WI38 (cell line): ENCODE results near the gene IL2RA.
A peak's percentile ranks its signal among the peaks of the same experiment; 100 is the strongest.
"Not testable (repeated sequence)": the region's sequence is repeated elsewhere in the genome, so short reads cannot be mapped to it uniquely, and the experiment has no call there.

Experiments
- H3K4me3 ChIP-seq: 2 replicates; pipeline ENCODE4 v1.5.1; 2011; ENCODE audit warnings: low read depth, mild to moderate bottlenecking, control low read depth, low read length
- CTCF ChIP-seq: IDR thresholded peaks from 2 replicates; pipeline ENCODE4 v1.5.1; 2012; ENCODE audit warnings: low read depth, mild to moderate bottlenecking, control low read depth, low read length

IL2RA gene

DNA sequence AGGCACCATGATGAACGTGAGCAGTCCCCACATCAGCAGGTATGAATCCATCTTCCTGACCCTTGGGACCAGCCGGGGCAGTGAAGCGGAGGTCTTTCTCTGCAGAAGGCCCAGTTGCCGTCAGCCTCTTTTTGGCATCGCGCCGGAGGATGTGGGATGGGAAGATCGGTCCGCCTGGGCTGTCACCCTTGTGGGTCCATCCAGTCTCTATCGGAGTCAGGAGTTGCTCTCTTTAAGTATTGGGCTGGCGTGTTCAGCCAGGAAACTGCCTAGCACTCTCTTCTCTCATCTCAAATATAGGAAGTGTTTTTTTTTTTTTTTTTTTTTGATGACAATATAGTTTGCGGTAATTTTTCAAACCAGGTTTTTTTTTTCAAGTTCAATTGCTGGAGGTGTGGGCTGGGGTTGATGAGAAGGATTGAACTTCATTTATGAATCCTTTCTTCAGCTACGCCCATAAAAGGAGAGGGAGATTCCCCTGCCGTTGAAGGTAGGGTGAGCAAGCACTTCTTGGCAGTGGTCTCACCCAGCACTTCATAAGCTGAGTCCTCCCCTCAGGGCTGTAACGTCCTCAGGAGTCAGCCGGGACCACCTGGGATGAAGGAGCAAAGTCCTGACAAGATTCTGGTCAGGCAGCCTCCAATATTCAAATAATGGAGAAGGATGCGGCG, at the start of gene IL2RA:
TSS of gene IL2RA (minus strand) at position 267 of the 671 bp plus-strand sequence. CDS start at position 51, 216 bp downstream.
- no peak within 1 kb of the TSS for H3K4me3 ChIP-seq
- no peak for TF ChIP-seq CTCF

DNA sequence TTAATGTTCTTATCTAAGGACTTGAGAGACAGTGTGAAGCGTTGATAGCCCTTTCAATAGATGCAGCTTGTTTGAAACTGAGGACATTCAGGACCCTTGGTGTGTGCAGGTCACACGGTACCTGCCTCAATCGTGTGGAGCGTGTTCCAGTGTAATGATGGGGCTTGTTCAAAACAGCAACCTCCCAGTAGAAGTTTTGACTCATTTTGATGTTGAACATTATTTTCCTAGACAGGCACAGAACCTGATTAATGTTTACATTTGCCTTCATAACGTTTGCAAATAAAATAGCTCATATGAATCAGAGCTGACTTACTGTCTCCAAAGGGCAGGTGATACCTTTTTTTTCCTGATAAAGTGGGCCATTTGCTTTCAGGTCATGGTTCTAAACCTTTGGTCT, 48.0 kb upstream of the IL2RA start:
- H3K4me3 ChIP-seq: no peak overlapping the region
- no peak for TF ChIP-seq CTCF

DNA sequence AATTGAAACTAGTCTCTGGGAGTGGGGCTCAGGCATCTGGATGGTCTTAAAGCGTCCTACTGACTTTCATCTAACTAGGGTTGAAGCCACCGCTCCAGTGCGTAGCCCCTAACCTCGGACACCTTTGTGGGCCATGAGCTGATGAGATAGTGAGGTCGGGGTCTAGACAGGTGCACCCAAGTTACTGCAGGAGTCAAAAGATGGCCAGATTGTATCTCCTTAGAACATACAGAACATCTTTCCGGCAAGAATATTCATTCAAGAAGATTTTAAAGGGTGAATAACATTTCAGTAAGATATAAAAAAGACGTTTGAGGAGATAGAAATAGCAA, 47.2 kb upstream of the IL2RA start:
- no peak for TF ChIP-seq CTCF
- H3K4me3 ChIP-seq: no peak overlapping the region

- H3K4me3 ChIP-seq: no peak overlapping the region
- peak; percentile 49; the same call in 1 of the 2 replicates for TF ChIP-seq CTCF
Observed at GRCh38 chr10:6108631-6109443, 46.7 kb upstream of the IL2RA start.

- TF ChIP-seq CTCF: no peak
- no peak overlapping the region for H3K4me3 ChIP-seq
Observed at GRCh38 chr10:6108072-6108471, 45.9 kb upstream of the IL2RA start.

DNA sequence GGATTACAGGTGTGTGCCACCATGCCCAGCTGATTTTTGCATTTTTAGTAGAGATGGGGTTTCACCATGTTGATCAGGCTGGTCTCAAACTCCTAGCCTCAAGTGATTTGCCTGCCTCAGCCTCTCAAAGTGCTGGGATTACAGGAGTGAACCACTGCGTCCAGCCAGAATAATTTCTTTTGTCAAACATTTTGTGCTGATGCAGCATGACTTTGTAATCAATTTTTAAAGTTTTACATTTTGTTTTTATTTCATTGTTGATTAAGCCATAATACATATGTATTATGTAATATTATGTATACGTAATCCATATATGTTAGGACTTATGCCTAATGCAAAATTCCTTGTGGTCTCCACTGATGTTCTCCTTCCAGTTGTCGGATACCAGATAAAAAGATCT, 45.4 kb upstream of the IL2RA start:
- not testable (repeated sequence) for H3K4me3 ChIP-seq

GRCh38 chr10:6103591-6103990, 41.4 kb upstream of the IL2RA start:
- TF ChIP-seq CTCF: no peak
- H3K4me3 ChIP-seq: no peak overlapping the region

DNA sequence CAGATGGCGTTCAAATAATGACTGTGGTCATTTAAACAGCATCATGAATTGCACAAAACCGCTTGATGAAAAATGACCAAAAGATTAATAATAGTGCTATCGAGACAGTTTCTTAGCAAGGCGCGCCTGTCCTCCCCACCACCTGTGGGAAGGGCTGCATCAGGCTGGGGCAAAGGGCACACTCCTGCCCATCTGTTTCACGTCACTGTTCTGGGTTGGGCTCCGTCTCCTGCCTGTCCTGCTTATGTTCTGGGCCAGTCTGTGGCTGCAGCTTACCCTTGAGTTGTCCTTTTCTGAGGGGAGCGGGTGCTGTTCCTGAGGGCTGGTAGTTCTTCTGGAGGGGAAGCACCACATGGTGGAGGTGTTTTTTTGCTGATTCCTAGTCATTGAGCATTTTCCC, 40.0 kb upstream of the IL2RA start:
- no peak for TF ChIP-seq CTCF
- H3K4me3 ChIP-seq: no peak overlapping the region
